GM18868 (cell line): ENCODE data around the gene LMAN2.
"Not testable (repeated sequence)": the region's sequence is repeated elsewhere in the genome, so short reads cannot be mapped to it uniquely, and the experiment has no call there.

Source experiments
- ATAC-seq: cut with Tn5 transposase; IDR thresholded peaks from one replicate; pipeline ENCODE4 v1.9.1; 2021; ENCODE audit warnings: mild to moderate bottlenecking, moderate library complexity; ENCODE audit not compliant: unreplicated experiment

Gene LMAN2

GRCh38 chr5:177365845-177366527 is 14.5 kb upstream of the LMAN2 start:
- no peak for ATAC-seq

- ATAC-seq, result peak; percentile 50
These were observed 12.9 kb upstream of the LMAN2 start for GRCh38 chr5:177364159-177364962.

- ATAC-seq, result no peak
These were observed 12.1 kb upstream of the LMAN2 start for GRCh38 chr5:177363565-177363964.

GRCh38 chr5:177362610-177363507 is 11.4 kb upstream of the LMAN2 start:
- ATAC-seq, result peak; percentile 35

GRCh38 chr5:177362292-177362609 is 10.8 kb upstream of the LMAN2 start:
- ATAC-seq, result no peak

- no peak for ATAC-seq
These were observed 10.2 kb upstream of the LMAN2 start for GRCh38 chr5:177361418-177362291.

GRCh38 chr5:177360740-177361139 is 9.3 kb upstream of the LMAN2 start:
- ATAC-seq, result not testable (repeated sequence)

GRCh38 chr5:177359860-177360259 is 8.4 kb upstream of the LMAN2 start:
- no peak for ATAC-seq

- ATAC-seq, result no peak
These were observed 8.0 kb upstream of the LMAN2 start for GRCh38 chr5:177359451-177359851.

- no peak for ATAC-seq
These were observed 6.9 kb upstream of the LMAN2 start for GRCh38 chr5:177358370-177358819.

GRCh38 chr5:177357459-177358351 is 6.2 kb upstream of the LMAN2 start, which contains the start of gene RGS14:
RGS14 (plus strand) TSS chr5:177357924; CDS start chr5:177358025, 101 bp downstream.
- ATAC-seq, result peak; percentile 85

GRCh38 chr5:177357146-177357458 is 5.6 kb upstream of the LMAN2 start:
- ATAC-seq, result no peak

- no peak for ATAC-seq
These were observed 5.3 kb upstream of the LMAN2 start for GRCh38 chr5:177356746-177357145.

GRCh38 chr5:177355868-177356168 is 4.3 kb upstream of the LMAN2 start:
- ATAC-seq, result no peak

- no peak for ATAC-seq
These were observed 3.8 kb upstream of the LMAN2 start for GRCh38 chr5:177355162-177355867.

- ATAC-seq, result no peak
These were observed 3.2 kb upstream of the LMAN2 start for GRCh38 chr5:177354711-177355110.

GRCh38 chr5:177354256-177354655 is 2.8 kb upstream of the LMAN2 start:
- ATAC-seq, result no peak

GRCh38 chr5:177353093-177353492 is 1.6 kb upstream of the LMAN2 start:
- ATAC-seq, result no peak

GRCh38 chr5:177350776-177351391 is 584 bp downstream of the LMAN2 start:
- no peak for ATAC-seq
